Epithelial cell of esophagus (primary cell): ENCODE results near the gene FYB2.

ENCODE experiments used
- DNase-seq: peaks from one replicate; pipeline ENCODE4 v3.0.0; 2010; ENCODE audit warnings: low read depth
- H3K4me3 ChIP-seq: 2 replicates; pipeline ENCODE4 v1.5.1; 2011; ENCODE audit warnings: mild to moderate bottlenecking, low read length, control low read depth
- CTCF ChIP-seq: IDR thresholded peaks from 2 replicates; pipeline ENCODE4 v1.5.1; 2011; ENCODE audit warnings: low read depth, mild to moderate bottlenecking, low read length, control low read depth, inconsistent platforms; ENCODE audit not compliant: insufficient read depth; ENCODE audit errors: missing control alignments

The FYB2 gene

DNA sequence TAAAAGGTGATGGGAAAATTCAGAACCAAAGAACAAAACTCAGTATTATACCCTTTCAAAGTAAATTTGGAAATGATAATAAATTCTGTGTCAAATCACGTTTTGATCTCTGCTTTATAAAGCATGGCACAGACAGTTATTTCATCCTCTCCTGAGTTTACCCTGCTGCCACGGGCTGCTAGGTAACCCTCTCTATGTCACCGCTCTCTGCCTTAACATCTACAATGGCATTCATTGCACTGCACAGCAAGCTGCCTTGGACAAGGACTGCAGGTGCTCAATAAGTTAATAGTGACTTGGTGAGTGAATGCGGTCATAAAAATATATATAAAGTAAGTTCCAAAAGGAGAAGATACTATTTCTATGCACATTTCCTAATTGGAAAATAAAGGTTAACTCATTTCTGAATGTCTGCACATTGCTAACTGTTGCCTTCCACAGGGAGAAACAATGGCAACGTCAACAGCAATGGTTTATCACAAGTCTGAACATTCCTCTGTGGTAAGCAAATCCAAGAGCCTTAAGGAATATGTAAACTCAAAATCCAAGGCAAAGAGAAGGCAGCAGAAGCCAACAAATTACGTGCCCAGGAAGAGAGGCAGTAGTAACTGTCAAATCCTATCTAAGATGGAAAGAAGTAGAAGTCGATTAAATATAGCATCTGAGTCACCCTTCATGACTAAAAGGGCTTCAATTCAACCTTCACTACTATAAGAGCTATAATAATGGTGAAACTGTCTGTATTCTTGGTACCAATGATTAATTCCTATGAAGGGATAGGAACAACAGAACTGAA, 19.4 kb downstream of the FYB2 start:
- H3K4me3 ChIP-seq = no peak overlapping the region
- peak; percentile 51 for DNase-seq
- no peak for TF ChIP-seq CTCF

DNA sequence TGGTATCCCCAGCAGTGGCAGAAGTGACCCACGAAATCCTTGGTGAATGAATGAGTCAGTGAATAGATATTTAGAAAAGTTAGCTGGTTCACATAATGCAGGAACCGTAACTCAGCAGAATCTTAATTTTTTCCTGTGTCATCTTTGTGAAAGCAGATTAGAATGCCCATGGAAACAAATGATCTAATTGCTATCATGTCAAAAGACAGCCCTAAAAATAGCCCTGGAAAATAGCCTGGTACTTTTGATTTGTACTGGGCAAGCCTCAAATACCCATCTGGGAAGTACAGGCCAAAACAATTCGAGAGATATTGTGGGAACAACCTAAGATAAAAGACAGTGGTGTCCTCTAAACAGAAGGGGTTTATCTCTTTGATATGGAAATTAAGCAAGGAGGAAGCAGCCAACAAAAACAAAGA, 21.1 kb downstream of the FYB2 start:
- DNase-seq = peak; percentile 26
- no peak overlapping the region for H3K4me3 ChIP-seq
- no peak for TF ChIP-seq CTCF

DNA sequence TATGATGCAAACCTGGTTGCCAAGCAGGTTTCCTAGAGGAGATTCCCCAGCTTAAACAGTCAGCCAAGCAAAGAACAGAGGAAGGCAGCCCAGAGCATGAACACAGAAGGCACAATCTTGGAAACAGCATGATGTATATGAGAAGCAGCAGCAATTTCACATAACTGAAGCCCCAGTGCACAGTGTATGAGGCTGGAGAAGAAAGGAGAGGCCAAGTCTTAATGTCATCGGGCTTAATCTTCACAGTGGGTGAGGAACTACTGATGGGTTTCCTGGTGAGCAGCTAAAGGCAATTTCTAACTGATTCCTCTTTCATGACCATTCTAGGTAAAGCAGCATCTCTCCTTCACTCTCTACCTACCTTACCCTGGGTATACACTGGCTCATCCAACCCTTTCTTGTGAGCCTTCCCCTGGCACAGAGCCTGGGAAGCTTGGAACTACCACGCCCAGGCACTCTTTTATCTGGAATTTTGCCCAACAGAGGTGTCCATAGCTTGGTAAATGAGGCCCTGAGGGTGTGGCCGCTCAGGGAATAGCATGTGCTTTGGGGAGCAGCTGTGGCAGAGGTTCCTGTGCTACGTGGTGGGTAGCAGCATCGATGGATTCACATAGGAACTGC, 22.0 kb downstream of the FYB2 start:
- peak; percentile 16 for TF ChIP-seq CTCF
- peak; percentile 48 for DNase-seq
- H3K4me3 ChIP-seq = no peak overlapping the region

- no peak overlapping the region for H3K4me3 ChIP-seq
- TF ChIP-seq CTCF = no peak
- no peak for DNase-seq
Measured at GRCh38 chr1:56795870-56796269, 23.3 kb downstream of the FYB2 start.

- no peak overlapping the region for H3K4me3 ChIP-seq
- no peak for TF ChIP-seq CTCF
- DNase-seq = no peak
Measured at GRCh38 chr1:56790036-56790435, 29.2 kb downstream of the FYB2 start.

GRCh38 chr1:56788588-56788987, 30.6 kb downstream of the FYB2 start:
- no peak overlapping the region for H3K4me3 ChIP-seq

More at GRCh38 chr1:56788588-56788987, 30.6 kb downstream of the FYB2 start:
- TF ChIP-seq CTCF = no peak
- peak; percentile 5 for DNase-seq
